DND-41 (cell line): ENCODE measurements around the gene TPP1.

Experiments used
- CTCF ChIP-seq: IDR thresholded peaks from 2 replicates; pipeline ENCODE4 v1.5.1; 2012; ENCODE audit warnings: borderline replicate concordance, low read length, moderate library complexity, mild to moderate bottlenecking; ENCODE audit not compliant: poor library complexity, severe bottlenecking; ENCODE audit errors: extremely low read depth
- EZH2 ChIP-seq: IDR thresholded peaks from 3 replicates; pipeline ENCODE4 v1.6.1; 2012; ENCODE audit warnings: borderline replicate concordance, low read depth, mild to moderate bottlenecking, moderate library complexity, low read length, inconsistent platforms; ENCODE audit not compliant: severe bottlenecking

GRCh38 chr11:6611963-6612212, 7.3 kb downstream of the TPP1 start:
- TF ChIP-seq EZH2 (no peak), CTCF (no peak)
